ENCODE results near the gene ITPR2.

Gene ITPR2

GRCh38 chr12:26848156-26848825 lies 15.3 kb upstream of the ITPR2 start:
- no peak for TF ChIP-seq CTCF (IDR thresholded peaks at IDR 0.05; ENCODE audit: low read depth, low read length)
- DNase-seq (ENCODE audit: extremely low read depth, low read depth), result no peak

GRCh38 chr12:26847431-26847830 lies 14.4 kb upstream of the ITPR2 start:
- no peak for TF ChIP-seq CTCF (IDR thresholded peaks at IDR 0.05; ENCODE audit: low read depth, low read length)
- no peak for DNase-seq (ENCODE audit: extremely low read depth, low read depth)

- no peak for TF ChIP-seq CTCF (IDR thresholded peaks at IDR 0.05; ENCODE audit: low read depth, low read length)
- no peak for DNase-seq (ENCODE audit: extremely low read depth, low read depth)
Observed at GRCh38 chr12:26846416-26846815, 13.4 kb upstream of the ITPR2 start.

- TF ChIP-seq CTCF (IDR thresholded peaks at IDR 0.05; ENCODE audit: low read depth, low read length), result no peak
- DNase-seq (ENCODE audit: extremely low read depth, low read depth), result peak; percentile 69
Observed at GRCh38 chr12:26845984-26846383, 13.0 kb upstream of the ITPR2 start.

- no peak for DNase-seq (ENCODE audit: extremely low read depth, low read depth)
- TF ChIP-seq CTCF (IDR thresholded peaks at IDR 0.05; ENCODE audit: low read depth, low read length), result peak; percentile 59
Observed at GRCh38 chr12:26845057-26845666, 12.2 kb upstream of the ITPR2 start.

- no peak for DNase-seq (ENCODE audit: extremely low read depth, low read depth)
- no peak for TF ChIP-seq CTCF (IDR thresholded peaks at IDR 0.05; ENCODE audit: low read depth, low read length)
Observed at GRCh38 chr12:26843311-26843710, 10.3 kb upstream of the ITPR2 start.

GRCh38 chr12:26841085-26841484 lies 8.1 kb upstream of the ITPR2 start:
- no peak for TF ChIP-seq CTCF (IDR thresholded peaks at IDR 0.05; ENCODE audit: low read depth, low read length)
- DNase-seq (ENCODE audit: extremely low read depth, low read depth), result no peak
